CD4-positive, alpha-beta T cell treated with Interleukin-2 at 100 ng/mL for 4 hours (primary cell): ENCODE data around the gene ZNF280D.

Experiments
- DNase-seq: peaks from one replicate; pipeline ENCODE4 v3.0.0-alpha.2; 2020; ENCODE audit warnings: low spot score

The ZNF280D gene

GRCh38 chr15:56744701-56745683 lies 11.7 kb upstream of the ZNF280D start:
- DNase-seq = no peak

GRCh38 chr15:56741541-56741940 lies 8.2 kb upstream of the ZNF280D start:
- no peak for DNase-seq

GRCh38 chr15:56739964-56740640 lies 6.8 kb upstream of the ZNF280D start:
- peak; percentile 10 for DNase-seq

DNA sequence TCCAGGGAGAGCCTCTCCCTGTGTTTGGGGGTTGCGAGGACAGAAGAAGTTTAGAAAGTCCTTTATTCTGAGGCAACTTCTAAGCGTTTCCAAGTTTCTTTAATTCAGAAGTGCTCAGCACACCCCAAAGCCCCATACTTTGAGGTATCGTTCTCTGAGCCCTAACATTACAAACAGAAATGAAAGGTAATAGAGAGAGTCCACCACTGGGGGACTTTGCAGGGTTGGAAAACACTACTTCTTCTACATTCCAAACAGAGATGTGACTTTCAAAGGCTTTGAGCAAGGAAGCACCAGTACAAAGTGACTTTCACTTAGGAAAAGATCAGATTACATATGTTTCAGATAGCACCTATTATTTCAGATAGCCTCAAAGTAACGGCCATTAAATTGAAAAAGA lies 6.2 kb upstream of the ZNF280D start:
- no peak for DNase-seq

DNA sequence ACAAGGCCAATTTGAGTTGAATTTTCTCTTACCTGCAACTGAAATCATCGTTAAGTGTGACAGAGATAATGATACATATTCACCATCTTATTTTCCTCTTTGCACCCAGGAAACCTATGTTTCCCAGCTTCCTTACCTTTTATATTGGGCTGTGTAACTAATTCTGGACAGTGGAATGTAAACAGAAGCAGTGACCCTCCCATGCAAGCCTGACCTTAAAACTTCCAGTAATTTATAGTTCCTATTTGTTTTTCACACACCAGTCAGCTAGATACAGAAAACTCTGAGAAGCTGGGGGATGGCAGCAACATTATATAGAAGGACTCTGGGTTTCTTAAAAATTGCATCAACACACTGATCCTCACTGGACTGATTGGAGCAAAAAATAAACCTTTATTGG lies 4.5 kb upstream of the ZNF280D start:
- no peak for DNase-seq

GRCh38 chr15:56736881-56737707 lies 3.8 kb upstream of the ZNF280D start:
- DNase-seq = no peak

GRCh38 chr15:56736308-56736707 lies 3.0 kb upstream of the ZNF280D start:
- no peak for DNase-seq

DNA sequence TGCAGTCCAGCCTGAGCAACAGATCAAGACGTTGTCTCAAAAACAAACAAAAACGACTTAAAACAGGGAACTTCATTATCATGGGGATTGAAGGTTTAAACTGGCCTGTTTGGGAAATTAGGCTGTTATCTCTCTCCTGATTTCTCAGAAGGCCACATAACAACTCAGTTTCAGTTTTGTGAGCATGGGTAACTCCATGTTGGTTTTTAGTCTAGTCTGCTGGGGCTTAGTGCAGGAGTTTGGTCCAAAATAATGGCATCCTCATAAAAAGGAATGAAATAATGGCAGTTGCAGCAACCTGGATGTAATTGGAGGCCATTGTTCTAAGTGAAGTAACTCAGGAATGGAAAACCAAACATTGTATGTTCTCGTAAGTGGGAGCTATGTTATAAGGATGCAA lies 2.3 kb upstream of the ZNF280D start:
- DNase-seq = no peak

DNA sequence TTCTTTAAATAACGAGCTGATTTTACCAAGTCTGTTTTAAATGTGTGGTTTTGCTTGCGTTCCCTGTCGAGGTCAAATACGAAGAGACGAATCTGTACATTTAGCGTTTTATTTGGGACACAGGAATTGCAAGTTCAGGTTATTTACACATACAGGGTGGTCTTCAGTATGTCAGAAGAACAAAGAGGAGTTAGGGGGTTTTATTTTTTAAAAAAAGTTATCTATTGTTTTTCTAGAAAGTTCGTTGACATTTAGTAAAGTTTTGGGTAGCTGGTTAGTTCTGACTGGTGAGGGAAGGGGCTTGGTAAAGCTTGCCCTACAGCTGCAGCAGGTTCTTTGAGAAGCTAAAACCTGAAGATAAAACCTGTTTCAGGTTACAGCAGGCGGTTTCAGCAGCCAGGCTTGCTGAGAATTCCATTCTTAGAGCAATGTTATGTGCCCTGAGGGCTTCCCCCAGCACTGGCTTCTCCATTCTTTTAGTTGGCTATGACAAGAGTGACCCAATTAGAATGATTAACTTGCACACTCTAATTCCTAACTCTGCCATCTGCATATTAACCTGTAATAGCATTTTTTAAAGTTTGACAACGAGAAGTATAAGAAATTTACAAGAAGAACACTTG lies 815 bp upstream of the ZNF280D start:
- DNase-seq = no peak

DNA sequence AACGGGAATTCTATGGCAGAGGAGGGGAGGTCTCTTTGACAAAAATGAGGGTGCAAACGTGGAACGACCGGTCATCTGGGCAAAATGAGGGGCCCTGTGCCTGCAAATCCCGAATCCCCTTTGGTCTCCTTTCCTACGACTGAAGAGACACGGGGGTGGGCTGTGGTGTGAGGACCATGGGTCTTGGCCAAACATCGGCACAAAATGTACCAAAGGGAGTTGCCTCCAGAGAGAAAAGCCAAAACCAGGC lies 498 bp downstream of the ZNF280D start:
- peak; percentile 5 for DNase-seq

- DNase-seq = no peak
These were observed 999 bp downstream of the ZNF280D start for GRCh38 chr15:56732135-56732885.

GRCh38 chr15:56731548-56731947 lies 1.8 kb downstream of the ZNF280D start:
- no peak for DNase-seq

GRCh38 chr15:56729561-56729960 lies 3.7 kb downstream of the ZNF280D start:
- DNase-seq = no peak

DNA sequence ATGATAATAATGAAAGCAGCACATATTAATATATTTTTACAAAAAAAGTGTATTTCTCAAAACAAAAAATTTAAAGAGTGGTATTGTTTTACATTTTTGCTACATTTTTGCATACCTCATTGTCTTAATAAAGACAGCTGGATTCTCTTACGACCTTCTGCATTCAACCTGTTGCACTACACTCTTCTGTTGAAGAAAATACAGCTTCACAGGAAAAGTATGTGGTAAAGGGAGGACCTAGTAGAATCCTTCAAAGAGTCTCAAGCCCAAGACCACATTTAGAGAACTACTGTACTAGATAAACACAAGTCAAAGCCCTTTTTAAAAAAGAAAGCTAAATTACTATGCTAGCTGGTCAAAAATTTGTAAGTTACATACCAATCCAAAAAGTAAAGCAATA lies 7.9 kb downstream of the ZNF280D start:
- no peak for DNase-seq

DNA sequence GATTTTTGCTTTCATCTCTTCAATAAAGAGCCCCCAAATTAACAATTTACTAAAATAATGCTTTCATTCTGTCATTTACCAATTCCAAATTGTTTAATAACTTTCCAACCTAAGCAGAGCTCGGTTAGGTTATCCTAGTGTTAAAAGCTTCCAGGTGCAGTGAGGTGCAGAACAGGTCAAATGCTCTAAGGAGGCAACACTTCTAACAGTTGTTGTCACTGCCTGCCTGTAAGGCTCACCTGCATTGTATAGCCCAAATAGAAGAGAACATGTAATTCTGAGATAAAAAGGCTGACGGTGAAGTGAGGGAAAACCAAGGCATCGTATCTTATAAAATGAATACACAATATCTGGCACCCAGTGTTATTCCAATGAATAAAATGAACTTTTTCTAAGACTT lies 9.1 kb downstream of the ZNF280D start:
- DNase-seq = no peak

DNA sequence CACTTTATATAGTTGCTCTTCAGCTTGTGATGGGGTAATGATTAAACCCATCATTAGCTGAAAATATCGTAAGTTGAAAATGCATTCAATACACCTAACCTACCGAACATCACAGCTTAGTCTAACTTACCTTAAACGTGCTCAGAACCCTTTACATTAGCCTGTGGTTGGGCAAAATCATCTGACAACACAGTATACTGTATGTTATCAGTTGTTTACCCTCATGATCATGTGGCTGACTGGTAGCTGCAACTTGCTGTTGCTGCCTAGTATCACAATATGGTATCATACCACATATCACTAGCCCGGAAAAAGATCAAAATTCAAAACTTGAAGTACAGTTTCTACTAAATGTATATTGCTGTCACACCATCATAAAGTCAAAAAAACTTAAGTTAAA lies 9.5 kb downstream of the ZNF280D start:
- DNase-seq = no peak

DNA sequence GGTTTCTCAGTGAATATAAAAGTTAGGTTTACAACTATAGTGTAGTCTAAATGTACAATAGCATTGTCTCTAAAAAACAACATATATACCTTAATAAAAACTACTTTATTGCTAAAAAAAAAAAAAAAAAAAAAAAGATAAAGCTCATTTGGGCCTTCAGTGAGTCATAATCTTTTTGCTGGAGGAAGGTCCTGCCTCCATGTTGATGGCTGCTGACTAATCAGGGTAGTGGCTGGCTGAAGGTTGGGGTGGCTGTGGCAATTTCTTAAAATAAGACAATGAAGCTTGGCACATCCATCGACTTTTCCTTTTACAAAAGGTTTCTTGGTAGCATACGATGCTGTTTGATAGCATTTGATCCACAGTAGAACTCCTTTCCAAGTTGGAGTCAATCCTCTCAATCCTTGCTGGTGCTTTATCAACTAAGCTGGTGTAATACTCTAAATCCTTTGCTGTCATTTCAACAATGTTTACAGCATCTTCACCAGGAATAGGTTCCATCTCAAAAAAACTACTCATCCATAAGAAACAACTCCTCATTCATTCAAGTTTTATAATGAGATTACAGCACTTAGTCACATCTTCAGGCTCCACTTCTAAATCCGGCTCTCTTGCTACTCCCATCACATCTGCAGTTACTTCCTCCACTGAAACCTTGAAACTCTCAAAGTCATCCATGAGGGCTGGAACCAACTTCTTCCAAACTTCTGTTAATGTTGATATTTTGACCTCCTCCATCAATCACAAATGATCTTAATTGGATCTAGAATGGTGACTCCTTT lies 13.3 kb downstream of the ZNF280D start:
- no peak for DNase-seq

GRCh38 chr15:56719021-56719612 lies 14.2 kb downstream of the ZNF280D start:
- DNase-seq = no peak

DNA sequence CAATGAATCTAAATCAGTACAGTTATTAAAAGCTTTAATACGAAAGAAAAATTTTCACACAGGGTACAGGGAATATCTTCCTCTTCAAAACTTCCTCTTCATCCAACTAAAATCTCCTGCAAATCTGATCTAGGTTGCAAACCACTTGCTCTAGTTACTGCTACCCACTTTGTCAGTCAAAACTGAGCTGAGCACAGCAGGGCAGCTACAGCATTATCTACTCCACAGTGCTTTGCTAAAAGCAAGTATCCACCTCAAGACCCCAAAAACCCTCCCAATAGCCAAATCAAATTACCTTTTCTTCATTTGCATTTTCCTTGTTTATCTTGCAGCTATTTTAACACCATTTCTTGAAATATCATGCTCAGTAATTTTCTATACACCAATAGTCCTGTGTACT lies 14.7 kb downstream of the ZNF280D start:
- DNase-seq = no peak

GRCh38 chr15:56716334-56716733 lies 17.0 kb downstream of the ZNF280D start:
- DNase-seq = no peak
